Keratinocyte (primary cell): ENCODE data around the gene CASK. TPM values are rescaled to one million over a fixed set of nuclear protein-coding genes. Genes with fewer than 3 reads are reported as not detected.

Experiments used
- DNase-seq: peaks from one replicate; pipeline ENCODE4 v3.0.0-alpha.2; 2011; ENCODE audit warnings: low read depth, missing footprints, low spot score
- FAIRE-seq: peaks from 2 replicates; lab custom pipeline; 2011; peaks lifted over from hg19 to GRCh38; lab: Jason Lieb, UNC
- H2AFZ ChIP-seq: 2 replicates; pipeline ENCODE4 v1.6.0; 2012; ENCODE audit warnings: low read length, control low read depth, inconsistent platforms; ENCODE audit not compliant: control insufficient read depth
- H3K27ac ChIP-seq: 2 replicates; pipeline ENCODE4 v1.5.1; 2011; ENCODE audit warnings: low read length; ENCODE audit not compliant: control insufficient read depth, insufficient read depth
- H3K27me3 ChIP-seq: 3 replicates; pipeline ENCODE4 v1.6.0; 2011; ENCODE audit warnings: low read length; ENCODE audit not compliant: control insufficient read depth, insufficient read depth; ENCODE audit errors: extremely low read depth
- H3K36me3 ChIP-seq, 2 experiments: 2 replicates in 1 of 2; 3 replicates in 1 of 2; pipeline ENCODE4 v1.5.1; 2011; ENCODE audit warnings: low read length in 2 of 2, mild to moderate bottlenecking in 1 of 2; ENCODE audit not compliant: control insufficient read depth in 2 of 2, insufficient read depth in 2 of 2; ENCODE audit errors: extremely low read depth in 1 of 2
- H3K4me1 ChIP-seq: 3 replicates; pipeline ENCODE4 v1.5.1; 2011; ENCODE audit warnings: low read length; ENCODE audit not compliant: control insufficient read depth, insufficient read depth; ENCODE audit errors: extremely low read depth
- H3K4me2 ChIP-seq: 3 replicates; pipeline ENCODE4 v1.6.0; 2011; ENCODE audit warnings: low read depth, low read length; ENCODE audit not compliant: control insufficient read depth, insufficient read depth; ENCODE audit errors: extremely low read depth
- H3K4me3 ChIP-seq, 3 experiments: fragments of 200-600 bp in 1 of 3; sonication (generic) in 1 of 3; 2 replicates in 2 of 3; 3 replicates in 1 of 3; pipeline ENCODE4 v1.5.1; 2011 to 2016; ENCODE audit warnings: low read length in 3 of 3, mild to moderate bottlenecking in 3 of 3, control low read depth in 2 of 3, inconsistent platforms in 1 of 3, low read depth in 1 of 3, mixed read lengths in 1 of 3, mixed run types in 1 of 3, moderate library complexity in 1 of 3; ENCODE audit not compliant: control insufficient read depth in 2 of 3, insufficient read depth in 2 of 3; ENCODE audit errors: extremely low read depth in 1 of 3
- H3K79me2 ChIP-seq: 2 replicates; pipeline ENCODE4 v1.6.0; 2012; ENCODE audit warnings: low read length; ENCODE audit not compliant: control insufficient read depth, insufficient read depth
- H3K9ac ChIP-seq: 3 replicates; pipeline ENCODE4 v1.6.0; 2011; ENCODE audit warnings: low read length; ENCODE audit not compliant: control insufficient read depth, insufficient read depth; ENCODE audit errors: extremely low read depth
- H3K9me1 ChIP-seq: 3 replicates; pipeline ENCODE4 v1.6.0; 2011; ENCODE audit warnings: low read length; ENCODE audit not compliant: control insufficient read depth, insufficient read depth; ENCODE audit errors: extremely low read depth
- H3K9me3 ChIP-seq: 2 replicates; pipeline ENCODE4 v1.5.1; 2012; ENCODE audit warnings: low read depth, low read length; ENCODE audit not compliant: control insufficient read depth
- H4K20me1 ChIP-seq: 3 replicates; pipeline ENCODE4 v1.6.0; 2011; ENCODE audit warnings: low read length; ENCODE audit not compliant: control insufficient read depth, insufficient read depth; ENCODE audit errors: extremely low read depth
- EZH2 ChIP-seq: IDR thresholded peaks from one replicate; pipeline ENCODE4 v1.6.1; 2012; ENCODE audit warnings: inconsistent platforms, mild to moderate bottlenecking, low read length, moderate library complexity
- dilution Hi-C: fragments of 300-500 bp; cut with MboI; formaldehyde crosslinking; loops from one replicate; pipeline ENCODE4 v1.7.0; 2020; ENCODE audit warnings: low sequenced_read_pairs; ENCODE audit not compliant: extremely low pct_ligation_motif_present
- polyA plus RNA-seq, 5 experiments: library from polyadenylated mRNA; depleted of rRNA in 3 of 5; stranded (reverse) in 3 of 5; stranded (forward) in 1 of 5; unstranded in 1 of 5; fragments of >200 nt; gene quantifications; 1 replicate in 1 of 5; 2 replicates in 3 of 5; 3 replicates in 1 of 5; pipeline versions ENCODE4 v1.2.1 to v1.2.3, GENCODE V29; 2011 to 2012; ENCODE audit warnings: missing spikeins in 2 of 5, low read depth in 1 of 5, low replicate concordance in 1 of 5
- TF ChIP-seq, protein P1 (sequence below), 3 experiments: IDR thresholded peaks in 1 of 3; conservative IDR thresholded peaks in 1 of 3; optimal IDR thresholded peaks in 1 of 3; 2 replicates in 2 of 3; 3 replicates in 1 of 3; pipeline versions ENCODE3 to v1.5.1; 2011; ENCODE audit warnings: low read length in 3 of 3, mild to moderate bottlenecking in 3 of 3, moderate library complexity in 2 of 3, control low read depth in 1 of 3, inconsistent platforms in 1 of 3; ENCODE audit not compliant: insufficient read depth in 2 of 3; ENCODE audit errors: extremely low read depth in 1 of 3

The CASK gene
- polyA plus RNA-seq, 1 donor (not counting 4 experiments of a cell fraction or from before 2014, with no cell fraction given): 33.7 TPM

GRCh38 chrX:41868392-41868977, 54.9 kb downstream of the CASK start:
- H3K4me3 ChIP-seq: no peak overlapping the region
- no peak for FAIRE-seq

GRCh38 chrX:41863343-41864203, 59.8 kb downstream of the CASK start:
- H3K4me2 ChIP-seq: no peak overlapping the region
- no peak overlapping the region for H3K27ac ChIP-seq
- no peak for DNase-seq
- H3K9ac ChIP-seq: no peak overlapping the region
- H3K4me1 ChIP-seq: no peaks in the 10 kb centered on the region
- H4K20me1 ChIP-seq: no peaks in the 10 kb centered on the region
- dilution Hi-C loops: no loop called here
- no peaks in the 10 kb centered on the region for H3K79me2 ChIP-seq
- no peak for TF ChIP-seq EZH2
- TF ChIP-seq, protein P1, sequence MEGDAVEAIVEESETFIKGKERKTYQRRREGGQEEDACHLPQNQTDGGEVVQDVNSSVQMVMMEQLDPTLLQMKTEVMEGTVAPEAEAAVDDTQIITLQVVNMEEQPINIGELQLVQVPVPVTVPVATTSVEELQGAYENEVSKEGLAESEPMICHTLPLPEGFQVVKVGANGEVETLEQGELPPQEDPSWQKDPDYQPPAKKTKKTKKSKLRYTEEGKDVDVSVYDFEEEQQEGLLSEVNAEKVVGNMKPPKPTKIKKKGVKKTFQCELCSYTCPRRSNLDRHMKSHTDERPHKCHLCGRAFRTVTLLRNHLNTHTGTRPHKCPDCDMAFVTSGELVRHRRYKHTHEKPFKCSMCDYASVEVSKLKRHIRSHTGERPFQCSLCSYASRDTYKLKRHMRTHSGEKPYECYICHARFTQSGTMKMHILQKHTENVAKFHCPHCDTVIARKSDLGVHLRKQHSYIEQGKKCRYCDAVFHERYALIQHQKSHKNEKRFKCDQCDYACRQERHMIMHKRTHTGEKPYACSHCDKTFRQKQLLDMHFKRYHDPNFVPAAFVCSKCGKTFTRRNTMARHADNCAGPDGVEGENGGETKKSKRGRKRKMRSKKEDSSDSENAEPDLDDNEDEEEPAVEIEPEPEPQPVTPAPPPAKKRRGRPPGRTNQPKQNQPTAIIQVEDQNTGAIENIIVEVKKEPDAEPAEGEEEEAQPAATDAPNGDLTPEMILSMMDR (optimal IDR thresholded peaks at IDR 0.05 in 1 of 3, IDR thresholded peaks at IDR 0.05 in 1 of 3, conservative IDR thresholded peaks at IDR 0.05 in 1 of 3; ENCODE audit: extremely low read depth in 1 of 3, insufficient read depth in 2 of 3, low read length in 3 of 3): peak in 1 of 3 experiments; percentile 19
- H3K36me3 ChIP-seq: no peaks in the 10 kb centered on the region
- H3K27me3 ChIP-seq: no peaks in the 10 kb centered on the region
- no peak overlapping the region for H3K4me3 ChIP-seq
- no peak overlapping the region for H2AFZ ChIP-seq
- H3K9me1 ChIP-seq: no peaks in the 10 kb centered on the region
- no peaks in the 10 kb centered on the region for H3K9me3 ChIP-seq
- FAIRE-seq: no peak

More at GRCh38 chrX:41868392-41868977, 54.9 kb downstream of the CASK start:
- H3K4me2 ChIP-seq: no peak overlapping the region
- no peaks in the 10 kb centered on the region for H3K4me1 ChIP-seq
- H3K79me2 ChIP-seq: no peaks in the 10 kb centered on the region
- no peak overlapping the region for H2AFZ ChIP-seq
- no peak overlapping the region for H3K9ac ChIP-seq
- TF ChIP-seq, protein P1 (optimal IDR thresholded peaks at IDR 0.05 in 1 of 3, IDR thresholded peaks at IDR 0.05 in 1 of 3, conservative IDR thresholded peaks at IDR 0.05 in 1 of 3; ENCODE audit: extremely low read depth in 1 of 3, insufficient read depth in 2 of 3, low read length in 3 of 3): no peak
- H4K20me1 ChIP-seq: no peaks in the 10 kb centered on the region
- H3K9me1 ChIP-seq: no peaks in the 10 kb centered on the region
- no peaks in the 10 kb centered on the region for H3K27me3 ChIP-seq
- no peak overlapping the region for H3K27ac ChIP-seq
- dilution Hi-C loops: no loop called here
- H3K9me3 ChIP-seq: no peaks in the 10 kb centered on the region
- no peaks in the 10 kb centered on the region for H3K36me3 ChIP-seq
- DNase-seq: no peak
